Mesendoderm (in vitro differentiated cells): Measurements from ENCODE around the gene FRRS1L.

Experiments
- DNase-seq: peaks from one replicate; pipeline ENCODE4 v3.0.0; 2013
- H2AK5ac ChIP-seq: 2 replicates; pipeline ENCODE4 v1.6.1; 2013; ENCODE audit warnings: low read length, inconsistent platforms
- H2BK120ac ChIP-seq: 2 replicates; pipeline ENCODE4 v1.6.1; 2013; ENCODE audit warnings: low read depth, mild to moderate bottlenecking, low read length, moderate library complexity, mixed read lengths
- H2BK15ac ChIP-seq: replicated peaks from 2 replicates; pipeline ENCODE4 v1.6.1; 2013; ENCODE audit warnings: low read depth, mild to moderate bottlenecking, moderate library complexity
- H2BK5ac ChIP-seq: 2 replicates; pipeline ENCODE4 v1.6.1; 2013; ENCODE audit warnings: low read length, inconsistent platforms
- H3K18ac ChIP-seq: 2 replicates; pipeline ENCODE4 v1.6.1; 2013; ENCODE audit warnings: mild to moderate bottlenecking, low read length, mixed read lengths
- H3K23ac ChIP-seq: one replicate; pipeline ENCODE4 v1.6.1; 2013; ENCODE audit warnings: low read length
- H3K27ac ChIP-seq: 2 replicates; pipeline ENCODE4 v1.5.1; 2013; ENCODE audit warnings: low read depth, mild to moderate bottlenecking, inconsistent platforms, low read length, moderate library complexity
- H3K27me3 ChIP-seq: 2 replicates; pipeline ENCODE4 v1.6.1; 2013; ENCODE audit warnings: low read length, control low read depth, mild to moderate bottlenecking, inconsistent platforms; ENCODE audit not compliant: insufficient read depth, poor library complexity
- H3K36me3 ChIP-seq: 2 replicates; pipeline ENCODE4 v1.6.1; 2013; ENCODE audit warnings: low read length, inconsistent platforms; ENCODE audit not compliant: control insufficient read depth, insufficient read depth
- H3K4ac ChIP-seq: one replicate; pipeline ENCODE4 v1.6.1; 2013; ENCODE audit warnings: low read depth, mild to moderate bottlenecking, low read length, moderate library complexity
- H3K4me1 ChIP-seq: 2 replicates; pipeline ENCODE4 v1.6.1; 2013; ENCODE audit warnings: low read depth, low read length, inconsistent platforms; ENCODE audit not compliant: control insufficient read depth
- H3K4me2 ChIP-seq: 2 replicates; pipeline ENCODE4 v1.6.1; 2013; ENCODE audit warnings: low read length
- H3K4me3 ChIP-seq: 2 replicates; pipeline ENCODE4 v1.5.1; 2013; ENCODE audit warnings: mild to moderate bottlenecking, low read length
- H3K56ac ChIP-seq: one replicate; pipeline ENCODE4 v1.6.1; 2013; ENCODE audit warnings: low read length
- H3K79me1 ChIP-seq: 2 replicates; pipeline ENCODE4 v1.6.1; 2013; ENCODE audit warnings: low read length, inconsistent platforms
- H3K79me2 ChIP-seq: 2 replicates; pipeline ENCODE4 v1.6.1; 2013; ENCODE audit warnings: mild to moderate bottlenecking, low read length; ENCODE audit not compliant: control insufficient read depth, insufficient read depth
- H3K9ac ChIP-seq: 2 replicates; pipeline ENCODE4 v1.6.1; 2013; ENCODE audit warnings: low read length, inconsistent platforms
- H4K5ac ChIP-seq: one replicate; pipeline ENCODE4 v1.6.1; 2013; ENCODE audit warnings: low read length
- H4K8ac ChIP-seq: one replicate; pipeline ENCODE4 v1.6.1; 2013; ENCODE audit warnings: low read depth, mild to moderate bottlenecking, control low read depth, low read length, moderate library complexity
- WGBS: extraction: QIAGEN DNeasy Blood & Tissue Kit; methylation state at CpG from one replicate; pipeline ENCODE4 v1.1.7; 2013; ENCODE audit warnings: low lambda C conversion rate, missing lambda C conversion rate; ENCODE audit not compliant: insufficient coverage; ENCODE audit errors: extremely low coverage; 5-methylcytosine and 5-hydroxymethylcytosine counted together

The FRRS1L gene

DNA sequence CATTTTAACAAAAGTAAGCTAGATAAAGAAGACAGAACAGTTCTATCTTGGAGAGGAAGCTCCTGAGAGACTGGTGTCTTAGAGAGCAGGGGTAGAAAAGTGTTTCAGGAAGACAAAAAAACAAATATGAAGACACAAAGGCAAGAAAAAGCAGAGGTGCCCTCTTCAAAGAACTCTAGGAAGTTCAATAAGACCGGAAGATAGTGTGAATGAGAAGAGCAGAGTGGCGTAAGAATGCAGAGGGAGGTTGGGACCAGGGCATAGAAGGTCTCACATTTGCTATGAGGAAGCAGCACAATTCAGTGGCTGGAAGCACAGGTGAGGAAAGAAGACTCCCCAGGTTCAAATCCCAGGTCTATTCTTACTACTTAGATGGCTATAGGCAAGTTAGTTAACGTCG, 69.9 kb downstream of the FRRS1L start:
- H3K4me1 ChIP-seq = peaks cover 4% of the 10 kb centered on the region
- H3K4me3 ChIP-seq = no peak overlapping the region
- H3K56ac ChIP-seq = no peak overlapping the region
- no peak for DNase-seq
- H3K23ac ChIP-seq = no peak overlapping the region
- H2BK120ac ChIP-seq = no peak overlapping the region
- no peak overlapping the region for H4K5ac ChIP-seq
- no peak overlapping the region for H4K8ac ChIP-seq
- H3K9ac ChIP-seq = no peak overlapping the region
- H3K18ac ChIP-seq = no peak overlapping the region
- H2AK5ac ChIP-seq = no peak overlapping the region
- peaks cover 58% of the 10 kb centered on the region for H3K79me2 ChIP-seq
- no CpG with 5 or more reads among the region's 4 CpGs for WGBS
- H3K36me3 ChIP-seq = no peaks in the 10 kb centered on the region
- H3K4ac ChIP-seq = no peak overlapping the region
- H3K79me1 ChIP-seq = peaks cover 22% of the 10 kb centered on the region
- H3K27ac ChIP-seq = no peak overlapping the region
- H3K27me3 ChIP-seq = no peaks in the 10 kb centered on the region
- no peak overlapping the region for H3K4me2 ChIP-seq
- no peak overlapping the region for H2BK15ac ChIP-seq
- no peak overlapping the region for H2BK5ac ChIP-seq

DNA sequence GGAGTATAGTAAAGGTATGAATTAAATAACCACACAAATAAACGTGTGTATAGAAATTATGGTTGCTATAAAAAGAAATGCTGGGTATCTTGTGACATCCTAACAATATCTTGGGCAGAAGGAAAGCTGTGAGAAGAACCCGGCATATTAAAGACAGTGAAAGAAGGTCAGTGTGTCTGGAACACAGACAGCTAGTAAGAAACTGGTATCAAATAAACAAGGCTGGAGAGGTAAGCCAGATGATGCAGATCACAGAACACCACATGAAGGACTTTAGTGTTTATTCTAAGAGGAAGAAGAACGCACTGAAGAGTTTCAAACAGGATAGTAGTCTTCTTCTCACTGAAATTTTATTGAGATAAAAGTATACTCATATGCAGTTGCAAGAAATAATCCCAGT, 71.7 kb downstream of the FRRS1L start:
- no peak overlapping the region for H3K9ac ChIP-seq
- peaks cover 23% of the 10 kb centered on the region for H3K79me1 ChIP-seq
- no peak overlapping the region for H3K56ac ChIP-seq
- no peak overlapping the region for H3K4me3 ChIP-seq
- H3K4ac ChIP-seq = no peak overlapping the region
- no peaks in the 10 kb centered on the region for H3K27me3 ChIP-seq
- no peak overlapping the region for H2BK15ac ChIP-seq
- peaks cover 3% of the 10 kb centered on the region for H3K36me3 ChIP-seq
- no peak for DNase-seq
- H3K18ac ChIP-seq = no peak overlapping the region
- no peak overlapping the region for H3K4me2 ChIP-seq
- peaks cover 4% of the 10 kb centered on the region for H3K4me1 ChIP-seq
- H3K79me2 ChIP-seq = peaks cover 50% of the 10 kb centered on the region
- no peak overlapping the region for H4K8ac ChIP-seq
- no peak overlapping the region for H2BK5ac ChIP-seq
- no CpG with 5 or more reads among the region's 3 CpGs for WGBS
- H2BK120ac ChIP-seq = no peak overlapping the region
- no peak overlapping the region for H2AK5ac ChIP-seq
- H4K5ac ChIP-seq = no peak overlapping the region
- H3K27ac ChIP-seq = no peak overlapping the region
- no peak overlapping the region for H3K23ac ChIP-seq

DNA sequence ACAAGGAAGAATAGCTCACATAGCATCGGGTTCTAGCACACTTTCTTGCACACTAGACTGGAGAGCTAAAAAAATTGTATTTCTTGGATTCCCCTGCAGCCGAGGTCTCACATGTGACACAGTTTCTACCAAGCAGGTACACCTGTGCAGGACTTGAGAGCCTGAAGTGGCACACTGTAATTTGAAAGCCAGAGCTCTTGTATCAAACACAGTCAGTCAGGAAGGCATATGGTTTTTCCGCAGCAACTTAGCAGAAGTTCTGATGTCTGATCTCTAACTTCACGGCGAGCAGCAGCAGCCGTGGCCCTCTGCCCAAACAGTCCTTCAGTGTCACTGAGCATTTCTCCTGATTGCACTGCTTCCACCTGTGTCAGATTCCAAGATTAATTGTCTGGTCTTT, 72.8 kb downstream of the FRRS1L start:
- Histone ChIP-seq H3K23ac (no peak overlapping the region), H3K36me3 (peaks cover 3% of the 10 kb centered on the region)
- WGBS = no CpG with 5 or more reads among the region's 6 CpGs

DNA sequence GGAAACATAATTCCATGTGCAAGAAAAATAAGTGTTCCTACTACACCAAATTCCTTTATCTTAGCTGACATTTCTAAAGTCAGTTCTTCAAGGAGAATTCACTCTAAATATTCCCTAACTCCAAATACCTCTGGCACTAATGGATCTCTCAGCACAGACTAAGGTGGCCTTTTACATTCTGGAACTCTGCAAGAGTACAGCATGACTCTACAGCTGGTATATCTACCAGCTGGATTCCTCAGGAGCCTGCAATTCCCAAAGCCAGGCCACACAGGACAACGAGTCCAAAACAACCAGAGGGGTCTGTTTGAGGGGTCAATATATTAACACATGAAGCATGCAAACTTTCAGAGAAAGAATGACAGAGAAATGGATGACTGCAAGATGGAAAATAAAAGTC, 74.5 kb downstream of the FRRS1L start:
- Histone ChIP-seq H3K18ac (no peak overlapping the region), H2BK120ac (no peak overlapping the region), H4K5ac (no peak overlapping the region), H3K9ac (no peak overlapping the region), H3K27me3 (no peaks in the 10 kb centered on the region), H3K4me2 (no peak overlapping the region), H2BK15ac (no peak overlapping the region), H3K27ac (no peak overlapping the region), H3K79me2 (peaks cover 32% of the 10 kb centered on the region), H2AK5ac (no peak overlapping the region), H3K23ac (no peak overlapping the region), H3K56ac (no peak overlapping the region), H4K8ac (no peak overlapping the region), H3K36me3 (peaks cover 3% of the 10 kb centered on the region), H3K4me1 (no peaks in the 10 kb centered on the region), H2BK5ac (no peak overlapping the region), H3K4me3 (no peak overlapping the region), H3K79me1 (peaks cover 22% of the 10 kb centered on the region), H3K4ac (no peak overlapping the region)
- no CpG with 5 or more reads among the region's 1 CpG for WGBS
- DNase-seq = no peak

More for the DNA sequence above, 72.8 kb downstream of the FRRS1L start:
- DNase-seq = no peak
- Histone ChIP-seq H3K27me3 (no peaks in the 10 kb centered on the region), H3K4me3 (no peak overlapping the region), H3K4me2 (no peak overlapping the region), H2AK5ac (no peak overlapping the region), H4K8ac (no peak overlapping the region), H3K4me1 (peaks cover 4% of the 10 kb centered on the region), H4K5ac (no peak overlapping the region), H3K79me2 (peaks cover 44% of the 10 kb centered on the region), H3K27ac (no peak overlapping the region), H3K9ac (no peak overlapping the region), H2BK5ac (no peak overlapping the region), H3K79me1 (peaks cover 19% of the 10 kb centered on the region), H3K18ac (no peak overlapping the region), H3K56ac (no peak overlapping the region), H3K4ac (no peak overlapping the region), H2BK120ac (no peak overlapping the region), H2BK15ac (no peak overlapping the region)

DNA sequence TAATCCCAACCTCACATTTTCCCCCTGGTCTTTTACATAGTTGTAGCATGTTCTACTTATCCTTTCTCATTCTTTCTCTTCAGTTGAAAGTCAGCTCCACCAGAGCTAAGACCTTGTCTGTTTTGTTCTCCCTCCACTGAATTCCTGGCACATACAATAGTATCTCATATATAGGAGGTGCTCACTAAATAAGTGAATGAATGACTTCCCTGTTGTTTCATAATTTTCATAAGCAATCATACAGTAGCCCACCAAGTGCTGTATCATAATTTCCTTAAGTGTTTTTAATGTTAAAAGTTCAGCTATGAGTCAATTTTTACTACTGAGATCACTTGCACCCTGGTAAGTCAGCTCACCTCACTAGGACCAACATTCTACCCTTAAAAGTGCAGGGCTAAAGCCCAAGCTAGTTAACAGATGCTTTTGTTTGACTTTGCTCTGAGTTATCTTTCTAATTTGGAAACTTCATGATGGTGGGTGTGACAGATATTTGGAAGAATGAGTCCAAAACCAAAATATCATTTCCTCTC, 74.9 kb downstream of the FRRS1L start:
- Histone ChIP-seq H2BK120ac (no peak overlapping the region), H3K79me2 (peaks cover 28% of the 10 kb centered on the region), H3K4me3 (no peak overlapping the region), H3K18ac (no peak overlapping the region), H4K5ac (no peak overlapping the region), H3K9ac (no peak overlapping the region), H3K23ac (no peak overlapping the region), H3K56ac (no peak overlapping the region), H3K4me2 (no peak overlapping the region), H3K4me1 (no peaks in the 10 kb centered on the region), H3K27ac (no peak overlapping the region), H2BK15ac (no peak overlapping the region), H3K4ac (no peak overlapping the region), H3K79me1 (peaks cover 20% of the 10 kb centered on the region), H3K36me3 (peaks cover 3% of the 10 kb centered on the region), H3K27me3 (no peaks in the 10 kb centered on the region), H2AK5ac (no peak overlapping the region), H4K8ac (no peak overlapping the region), H2BK5ac (no peak overlapping the region)
- no peak for DNase-seq

DNA sequence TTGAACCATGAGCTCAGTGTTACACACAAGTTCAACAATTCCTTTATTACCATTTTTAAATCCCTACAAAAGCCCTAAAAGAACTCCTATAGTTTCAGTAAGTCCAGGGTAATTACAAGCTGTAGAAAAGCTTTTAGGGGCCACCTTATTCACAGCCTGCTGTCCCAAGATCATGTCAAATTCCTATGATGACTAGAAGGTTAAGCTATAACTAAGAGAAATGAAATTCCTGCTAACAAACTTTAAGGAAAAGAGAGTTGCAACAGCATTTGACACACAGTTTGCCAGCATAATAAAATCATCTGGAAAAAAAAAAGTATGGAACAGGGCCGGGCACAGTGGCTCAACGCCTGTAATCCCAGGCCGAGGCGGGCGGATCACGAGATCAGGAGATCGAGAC, 78.8 kb downstream of the FRRS1L start:
- Histone ChIP-seq H3K4ac (no peak overlapping the region), H3K79me1 (peaks cover 9% of the 10 kb centered on the region), H2BK5ac (no peak overlapping the region), H4K8ac (no peak overlapping the region), H3K23ac (no peak overlapping the region), H3K36me3 (peaks cover 3% of the 10 kb centered on the region), H2BK15ac (no peak overlapping the region), H3K27ac (no peak overlapping the region), H3K4me3 (no peak overlapping the region), H2BK120ac (no peak overlapping the region), H3K27me3 (no peaks in the 10 kb centered on the region), H3K56ac (no peak overlapping the region), H3K9ac (no peak overlapping the region), H3K4me1 (no peaks in the 10 kb centered on the region), H2AK5ac (no peak overlapping the region), H3K79me2 (peaks cover 3% of the 10 kb centered on the region), H4K5ac (no peak overlapping the region), H3K18ac (no peak overlapping the region), H3K4me2 (no peak overlapping the region)
- no CpG with 5 or more reads among the region's 7 CpGs for WGBS
- DNase-seq = no peak
